ENCODE data around the gene MUSTN1. TPM values are rescaled to one million over a fixed set of nuclear protein-coding genes. Genes with fewer than 3 reads are reported as not detected.

MUSTN1 gene
- total RNA-seq, 1 donor from 2014 or later, result 3.5 TPM

DNA sequence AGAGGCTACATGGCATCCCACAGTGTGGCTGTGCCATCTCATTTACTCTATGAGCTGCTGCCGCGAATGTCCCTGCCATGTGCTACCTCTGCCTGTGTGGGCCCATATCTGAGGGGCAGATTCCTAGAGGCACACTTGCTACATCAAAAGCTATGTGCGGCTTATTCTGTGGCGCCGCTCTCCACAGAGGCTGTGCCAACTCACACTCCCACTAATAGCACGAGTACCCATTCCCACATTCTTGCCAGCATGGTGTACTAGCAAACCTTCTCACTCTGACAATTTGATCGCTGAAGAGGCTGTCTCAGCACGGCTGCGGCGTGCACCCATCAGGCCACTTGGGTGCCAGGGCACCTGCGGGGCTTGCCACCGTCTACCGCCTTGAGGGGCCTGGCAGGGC, 31.2 kb upstream of the MUSTN1 start:
- DNase-seq, result no peak
- no peak overlapping the region for H3K27ac Mint-ChIP-seq (ENCODE audit: unreplicated experiment)
- H3K36me3 Mint-ChIP-seq (ENCODE audit: unreplicated experiment), result peaks cover 27% of the 10 kb centered on the region
- no peaks in the 10 kb centered on the region for H3K4me1 Mint-ChIP-seq (ENCODE audit: low read depth, unreplicated experiment)
- TF ChIP-seq, protein P1, sequence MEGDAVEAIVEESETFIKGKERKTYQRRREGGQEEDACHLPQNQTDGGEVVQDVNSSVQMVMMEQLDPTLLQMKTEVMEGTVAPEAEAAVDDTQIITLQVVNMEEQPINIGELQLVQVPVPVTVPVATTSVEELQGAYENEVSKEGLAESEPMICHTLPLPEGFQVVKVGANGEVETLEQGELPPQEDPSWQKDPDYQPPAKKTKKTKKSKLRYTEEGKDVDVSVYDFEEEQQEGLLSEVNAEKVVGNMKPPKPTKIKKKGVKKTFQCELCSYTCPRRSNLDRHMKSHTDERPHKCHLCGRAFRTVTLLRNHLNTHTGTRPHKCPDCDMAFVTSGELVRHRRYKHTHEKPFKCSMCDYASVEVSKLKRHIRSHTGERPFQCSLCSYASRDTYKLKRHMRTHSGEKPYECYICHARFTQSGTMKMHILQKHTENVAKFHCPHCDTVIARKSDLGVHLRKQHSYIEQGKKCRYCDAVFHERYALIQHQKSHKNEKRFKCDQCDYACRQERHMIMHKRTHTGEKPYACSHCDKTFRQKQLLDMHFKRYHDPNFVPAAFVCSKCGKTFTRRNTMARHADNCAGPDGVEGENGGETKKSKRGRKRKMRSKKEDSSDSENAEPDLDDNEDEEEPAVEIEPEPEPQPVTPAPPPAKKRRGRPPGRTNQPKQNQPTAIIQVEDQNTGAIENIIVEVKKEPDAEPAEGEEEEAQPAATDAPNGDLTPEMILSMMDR (IDR thresholded peaks at IDR 0.05; ENCODE audit: partially characterized antibody, unreplicated experiment), result no peak
- peaks cover 3% of the 10 kb centered on the region for H3K27me3 Mint-ChIP-seq (ENCODE audit: unreplicated experiment)
- peaks cover 10% of the 10 kb centered on the region for H3K9me3 Mint-ChIP-seq (ENCODE audit: unreplicated experiment)
- H3K4me3 Mint-ChIP-seq (ENCODE audit: unreplicated experiment), result no peak overlapping the region

DNA sequence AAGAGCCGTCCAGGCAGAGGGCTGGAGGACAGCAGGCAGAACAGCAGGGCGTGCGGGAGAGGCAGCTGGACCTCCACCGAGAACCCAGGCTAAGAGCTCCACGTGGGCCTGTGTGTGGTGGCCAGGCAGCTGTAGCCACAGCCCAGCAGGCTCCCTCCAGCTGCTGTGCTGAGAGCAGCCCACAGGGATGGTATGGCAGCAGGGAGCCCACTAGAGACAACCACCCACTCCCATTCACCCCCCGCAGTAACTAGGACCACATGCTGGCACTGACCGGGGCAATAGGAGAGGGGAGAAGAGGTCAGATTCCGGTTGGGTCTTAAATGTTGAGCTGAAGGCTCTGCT, 25.6 kb upstream of the MUSTN1 start:
- Mint-ChIP-seq H3K4me1 (ENCODE audit: low read depth, unreplicated experiment) (peaks cover 4% of the 10 kb centered on the region), H3K27ac (ENCODE audit: unreplicated experiment) (peak overlapping the region; percentile 35), H3K36me3 (ENCODE audit: unreplicated experiment) (peaks cover 18% of the 10 kb centered on the region), H3K4me3 (ENCODE audit: unreplicated experiment) (no peak overlapping the region), H3K27me3 (ENCODE audit: unreplicated experiment) (peaks cover 9% of the 10 kb centered on the region), H3K9me3 (ENCODE audit: unreplicated experiment) (peaks cover 13% of the 10 kb centered on the region)
- TF ChIP-seq, protein P1 (IDR thresholded peaks at IDR 0.05; ENCODE audit: partially characterized antibody, unreplicated experiment), result no peak
- peak; percentile 34 for DNase-seq

DNA sequence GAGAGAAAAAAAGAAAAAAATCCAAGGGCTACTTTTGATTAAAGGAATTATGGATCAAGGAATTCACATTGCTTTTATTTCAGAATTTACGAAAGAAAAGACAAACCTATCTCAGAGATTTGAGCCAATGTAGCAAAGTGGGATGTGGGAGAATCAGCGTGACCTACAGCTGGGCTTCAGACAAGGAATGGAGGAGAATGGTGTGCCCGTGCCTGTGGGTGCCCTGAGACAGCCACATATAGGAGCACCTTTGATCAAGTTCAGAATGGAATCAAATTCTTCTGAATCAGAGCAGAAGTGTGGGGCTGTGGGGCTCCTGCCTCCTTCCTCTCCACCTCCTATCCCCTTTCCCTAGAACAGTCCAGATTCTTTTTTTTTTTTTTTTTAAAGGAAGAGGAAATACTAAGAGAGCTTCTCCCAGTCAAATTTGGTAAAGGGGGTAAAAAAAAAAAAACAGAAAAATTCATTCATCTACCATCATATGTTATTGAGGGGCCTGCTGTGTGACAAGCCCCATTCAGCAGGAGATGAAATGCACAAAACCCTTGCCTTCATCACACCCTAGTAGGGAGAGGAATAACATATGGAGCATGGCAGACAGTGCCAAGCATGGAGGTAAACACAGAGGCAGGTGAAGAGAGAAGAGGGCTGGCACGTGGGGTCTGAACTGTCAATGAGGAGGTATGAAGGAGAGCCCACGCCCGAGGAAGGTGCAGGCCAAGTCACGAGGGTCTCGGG, 25.0 kb upstream of the MUSTN1 start:
- Mint-ChIP-seq H3K27ac (ENCODE audit: unreplicated experiment) (peak overlapping the region; percentile 35), H3K9me3 (ENCODE audit: unreplicated experiment) (peaks cover 10% of the 10 kb centered on the region), H3K36me3 (ENCODE audit: unreplicated experiment) (peaks cover 14% of the 10 kb centered on the region), H3K4me3 (ENCODE audit: unreplicated experiment) (no peak overlapping the region), H3K27me3 (ENCODE audit: unreplicated experiment) (peaks cover 9% of the 10 kb centered on the region), H3K4me1 (ENCODE audit: low read depth, unreplicated experiment) (peaks cover 4% of the 10 kb centered on the region)
- DNase-seq, result no peak
- TF ChIP-seq, protein P1 (IDR thresholded peaks at IDR 0.05; ENCODE audit: partially characterized antibody, unreplicated experiment), result no peak

DNA sequence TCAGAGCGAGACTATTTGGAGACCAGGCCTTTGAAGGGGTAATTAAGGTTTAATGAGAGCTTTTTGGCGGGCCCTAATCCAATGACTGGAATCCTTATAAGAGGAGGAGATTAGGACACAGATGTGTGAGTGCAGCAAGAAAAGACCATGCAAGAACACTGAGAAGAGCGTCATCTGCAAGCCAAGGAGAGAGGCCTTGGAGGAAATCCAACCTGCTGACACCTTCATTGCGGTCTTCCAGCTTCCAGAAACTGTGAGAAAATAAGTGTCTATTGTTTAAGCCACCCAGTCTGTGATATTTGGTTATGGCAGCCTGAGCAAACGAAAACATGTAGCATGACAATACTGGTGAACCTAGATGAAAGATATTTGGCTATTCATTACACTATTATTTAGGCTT, 23.0 kb upstream of the MUSTN1 start:
- peaks cover 8% of the 10 kb centered on the region for H3K9me3 Mint-ChIP-seq (ENCODE audit: unreplicated experiment)
- H3K4me3 Mint-ChIP-seq (ENCODE audit: unreplicated experiment), result no peak overlapping the region
- peaks cover 6% of the 10 kb centered on the region for H3K27me3 Mint-ChIP-seq (ENCODE audit: unreplicated experiment)
- peaks cover 4% of the 10 kb centered on the region for H3K4me1 Mint-ChIP-seq (ENCODE audit: low read depth, unreplicated experiment)
- no peak overlapping the region for H3K27ac Mint-ChIP-seq (ENCODE audit: unreplicated experiment)
- DNase-seq, result no peak
- peaks cover 5% of the 10 kb centered on the region for H3K36me3 Mint-ChIP-seq (ENCODE audit: unreplicated experiment)
- TF ChIP-seq, protein P1 (IDR thresholded peaks at IDR 0.05; ENCODE audit: partially characterized antibody, unreplicated experiment), result no peak

DNA sequence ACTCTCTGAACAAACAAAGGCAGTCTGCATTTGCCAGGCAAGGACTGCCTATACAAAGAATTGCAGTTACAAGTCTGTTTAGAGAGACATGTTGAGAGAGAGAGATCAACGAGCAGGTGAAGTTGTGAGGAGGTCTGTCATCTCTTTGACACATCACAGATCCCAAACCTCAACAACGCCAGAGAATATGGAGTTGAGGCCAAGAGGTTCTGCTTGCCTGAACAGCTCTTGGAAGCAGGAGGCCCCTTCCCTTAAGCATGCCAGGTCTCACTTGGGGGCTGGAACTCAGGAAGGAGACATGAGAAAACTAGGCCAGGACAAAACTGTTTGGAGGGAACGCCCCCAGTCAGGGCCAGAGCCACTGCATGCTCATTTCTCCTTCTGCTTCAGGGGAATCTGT, 22.3 kb upstream of the MUSTN1 start:
- TF ChIP-seq, protein P1 (IDR thresholded peaks at IDR 0.05; ENCODE audit: partially characterized antibody, unreplicated experiment), result no peak
- DNase-seq, result no peak
- Mint-ChIP-seq H3K27ac (ENCODE audit: unreplicated experiment) (no peak overlapping the region), H3K27me3 (ENCODE audit: unreplicated experiment) (peaks cover 6% of the 10 kb centered on the region), H3K9me3 (ENCODE audit: unreplicated experiment) (peaks cover 8% of the 10 kb centered on the region), H3K4me1 (ENCODE audit: low read depth, unreplicated experiment) (peaks cover 4% of the 10 kb centered on the region), H3K36me3 (ENCODE audit: unreplicated experiment) (no peaks in the 10 kb centered on the region), H3K4me3 (ENCODE audit: unreplicated experiment) (no peak overlapping the region)
